Caco-2 (cell line): ENCODE data around the gene USH2A. TPM values are rescaled to one million over a fixed set of nuclear protein-coding genes. Genes with fewer than 3 reads are reported as not detected.

Source experiments
- BruUV-seq: library from RNA; stranded (reverse); fragments of 400-500 nt; replicated peaks from 2 replicates; lab custom pipeline; 2021; lab: Mats Ljungman, UMichigan
- CTCF ChIA-PET: fragments of 300-600 bp; sonication (Branson Sonifier 250); formaldehyde crosslinking; loops from one replicate; lab custom pipeline; 2022; ENCODE audit warnings: antibody characterized with exemption; lab: Charles Lee
- POLR2A ChIA-PET: fragments of 300-600 bp; sonication (Branson Sonifier 250); formaldehyde crosslinking; loops from one replicate; lab custom pipeline; 2022; ENCODE audit warnings: antibody characterized with exemption; lab: Charles Lee
- DNase-seq, 2 experiments: peaks; one replicate each; pipeline versions ENCODE4 v3.0.0 to v3.0.0-alpha.2; 2020 to 2022
- H3K27me3 ChIP-seq: replicated peaks from 2 replicates; pipeline ENCODE4 v1.6.0; 2011; ENCODE audit warnings: low read length; ENCODE audit not compliant: control insufficient read depth, insufficient read depth
- H3K36me3 ChIP-seq: 2 replicates; pipeline ENCODE4 v1.5.1; 2011; ENCODE audit warnings: low read length; ENCODE audit not compliant: control insufficient read depth, insufficient read depth
- H3K4me1 ChIP-seq: fragments of 250-450 bp; sonication (Bioruptor Pico); 2 replicates; pipeline ENCODE4 v1.5.1; 2020; ENCODE audit warnings: mild to moderate bottlenecking
- H3K4me3 ChIP-seq: 2 replicates; pipeline ENCODE4 v1.5.1; 2011; ENCODE audit warnings: low read depth, mild to moderate bottlenecking, control low read depth, low read length
- H3K9me3 ChIP-seq: fragments of 250-450 bp; sonication (Bioruptor Pico); 2 replicates; pipeline ENCODE4 v1.5.1; 2020; ENCODE audit warnings: mild to moderate bottlenecking, moderate library complexity
- H3K27ac Mint-ChIP-seq: one replicate; pipeline ENCODE4 v1.8.0; 2022; ENCODE audit warnings: mixed read lengths; ENCODE audit not compliant: unreplicated experiment
- H3K27me3 Mint-ChIP-seq: one replicate; pipeline ENCODE4 v1.8.0; 2022; ENCODE audit warnings: mixed read lengths; ENCODE audit not compliant: insufficient read depth, unreplicated experiment
- H3K36me3 Mint-ChIP-seq: one replicate; pipeline ENCODE4 v1.8.0; 2022; ENCODE audit warnings: mild to moderate bottlenecking, mixed read lengths; ENCODE audit not compliant: insufficient read depth, unreplicated experiment
- H3K4me1 Mint-ChIP-seq: one replicate; pipeline ENCODE4 v1.8.0; 2022; ENCODE audit warnings: low read depth, mixed read lengths; ENCODE audit not compliant: unreplicated experiment
- H3K4me3 Mint-ChIP-seq: one replicate; pipeline ENCODE4 v1.8.0; 2022; ENCODE audit warnings: mild to moderate bottlenecking, moderate library complexity, mixed read lengths; ENCODE audit not compliant: unreplicated experiment
- H3K9me3 Mint-ChIP-seq: one replicate; pipeline ENCODE4 v1.8.0; 2022; ENCODE audit warnings: mixed read lengths; ENCODE audit not compliant: unreplicated experiment
- CTCF ChIP-seq, 2 experiments: fragments of 200-600 bp in 1 of 2; IDR thresholded peaks; 1 replicate in 1 of 2; 2 replicates in 1 of 2; pipeline versions ENCODE4 v1.5.1 to v1.8.0; 2011 to 2022; ENCODE audit warnings: antibody characterized with exemption in 1 of 2, control low read depth in 1 of 2, inconsistent platforms in 1 of 2, low read depth in 1 of 2, low read length in 1 of 2, mild to moderate bottlenecking in 1 of 2, moderate library complexity in 1 of 2; ENCODE audit not compliant: insufficient read depth in 1 of 2, severe bottlenecking in 1 of 2, unreplicated experiment in 1 of 2
- intact Hi-C: fragments of 100-400 bp; cut with micrococcal nuclease; formaldehyde crosslinking; loops from one replicate; pipeline ENCODE4 v1.10.0; 2022; ENCODE audit not compliant: unreplicated experiment
- total RNA-seq: library from RNA; stranded (reverse); gene quantifications from 2 replicates; pipeline ENCODE4 v1.2.3, GENCODE V29; 2022

The USH2A gene
- total RNA-seq, 1 experiment from 2014 or later, result 0.11 TPM

GRCh38 chr1:215835951-215836350 is 587.3 kb downstream of the USH2A start:
- Histone ChIP-seq H3K9me3 (peaks cover 14% of the 10 kb centered on the region; the same call in 1 of the 2 replicates), H3K4me1 (no peaks in the 10 kb centered on the region), H3K36me3 (no peaks in the 10 kb centered on the region), H3K27me3 (no peaks in the 10 kb centered on the region), H3K4me3 (no peak overlapping the region)
- no peaks in the 10 kb centered on the region for H3K27me3 Mint-ChIP-seq
- POLR2A ChIA-PET, result no interaction called here
- peaks cover 18% of the 10 kb centered on the region for H3K9me3 Mint-ChIP-seq
- intact Hi-C loops, result no loop called here
- no peaks in the 10 kb centered on the region for H3K36me3 Mint-ChIP-seq
- no peaks in the 10 kb centered on the region for H3K4me1 Mint-ChIP-seq
- no TSS peak for BruUV-seq
- no peak for DNase-seq
- no peak overlapping the region for H3K4me3 Mint-ChIP-seq
- no peak for TF ChIP-seq CTCF (IDR thresholded peaks at IDR 0.05; ENCODE audit: insufficient read depth in 1 of 2, low read depth in 1 of 2, low read length in 1 of 2, severe bottlenecking in 1 of 2, unreplicated experiment in 1 of 2)
- H3K27ac Mint-ChIP-seq, result no peak overlapping the region
- CTCF ChIA-PET, result no interaction called here

- no peak for DNase-seq
- no peak overlapping the region for H3K4me3 Mint-ChIP-seq
- ChIA-PET POLR2A (interaction anchor here (0.6 kb wide), 1 partner anchor 82 kb away, joined by 4 read pairs; no protein-coding TSS in a partner anchor), CTCF (interaction anchor here (0.7 kb wide), 1 partner anchor 13 kb away, joined by 4 read pairs; no protein-coding TSS in a partner anchor)
- H3K36me3 ChIP-seq, result no peaks in the 10 kb centered on the region
- H3K9me3 ChIP-seq, result peaks cover 16% of the 10 kb centered on the region; the same call in 1 of the 2 replicates
- H3K27me3 ChIP-seq, result no peaks in the 10 kb centered on the region
- BruUV-seq, result no TSS peak
- TF ChIP-seq CTCF (IDR thresholded peaks at IDR 0.05; ENCODE audit: insufficient read depth in 1 of 2, low read depth in 1 of 2, low read length in 1 of 2, severe bottlenecking in 1 of 2, unreplicated experiment in 1 of 2), result no peak
- no peak overlapping the region for H3K27ac Mint-ChIP-seq
- intact Hi-C loops, result no loop called here
- no peaks in the 10 kb centered on the region for H3K36me3 Mint-ChIP-seq
- no peaks in the 10 kb centered on the region for H3K4me1 ChIP-seq
- H3K9me3 Mint-ChIP-seq, result peaks cover 24% of the 10 kb centered on the region
- H3K4me3 ChIP-seq, result no peak overlapping the region
- H3K4me1 Mint-ChIP-seq, result no peaks in the 10 kb centered on the region
- H3K27me3 Mint-ChIP-seq, result no peaks in the 10 kb centered on the region
These were observed 589.1 kb downstream of the USH2A start for GRCh38 chr1:215833941-215834729.

GRCh38 chr1:215830226-215830810 is 592.9 kb downstream of the USH2A start:
- intact Hi-C loops, result no loop called here
- Mint-ChIP-seq H3K36me3 (no peaks in the 10 kb centered on the region), H3K27ac (no peak overlapping the region), H3K9me3 (peaks cover 17% of the 10 kb centered on the region), H3K4me1 (no peaks in the 10 kb centered on the region), H3K4me3 (no peak overlapping the region), H3K27me3 (no peaks in the 10 kb centered on the region)
- no peak overlapping the region for H3K4me3 ChIP-seq
- DNase-seq, result no peak
- H3K36me3 ChIP-seq, result no peaks in the 10 kb centered on the region
- ChIA-PET POLR2A (no interaction called here), CTCF (no interaction called here)
- TF ChIP-seq CTCF (IDR thresholded peaks at IDR 0.05; ENCODE audit: insufficient read depth in 1 of 2, low read depth in 1 of 2, low read length in 1 of 2, severe bottlenecking in 1 of 2, unreplicated experiment in 1 of 2), result no peak
- BruUV-seq, result no TSS peak
- H3K9me3 ChIP-seq, result peaks cover 16% of the 10 kb centered on the region; the same call in 1 of the 2 replicates
- no peaks in the 10 kb centered on the region for H3K27me3 ChIP-seq
- H3K4me1 ChIP-seq, result no peaks in the 10 kb centered on the region
